Liver (tissue), 9 donors: Measurements from ENCODE around the gene FAM241A. TPM values are rescaled to one million over a fixed set of nuclear protein-coding genes. Genes with fewer than 3 reads are reported as not detected.

Source experiments
- DNase-seq: peaks from one replicate; pipeline ENCODE4 v3.0.0-alpha.2; 2017; ENCODE audit warnings: low spot score
- H3K27ac ChIP-seq, 2 donors: one replicate each; pipeline ENCODE4 v1.7.0; 2013; ENCODE audit warnings: inconsistent platforms in 2 of 2, low read length in 2 of 2, control low read depth in 1 of 2, low read depth in 1 of 2, mild to moderate bottlenecking in 1 of 2
- H3K27me3 ChIP-seq, 4 donors: one replicate each; pipeline versions ENCODE4 v1.6.1 to v1.7.0; 2013; ENCODE audit warnings: low read length in 3 of 4, inconsistent platforms in 1 of 4, mild to moderate bottlenecking in 1 of 4, moderate library complexity in 1 of 4; ENCODE audit not compliant: control insufficient read depth in 4 of 4, insufficient read depth in 4 of 4
- H3K36me3 ChIP-seq, 4 donors: one replicate each; pipeline versions ENCODE4 v1.6.1 to v1.7.0; 2013; ENCODE audit warnings: low read length in 3 of 4, mild to moderate bottlenecking in 3 of 4, low read depth in 1 of 4, moderate library complexity in 1 of 4; ENCODE audit not compliant: control insufficient read depth in 4 of 4, insufficient read depth in 3 of 4
- H3K4me1 ChIP-seq, 4 donors: one replicate each; pipeline versions ENCODE4 v1.6.1 to v1.7.0; 2013; ENCODE audit warnings: low read length in 3 of 4, mild to moderate bottlenecking in 3 of 4, moderate library complexity in 1 of 4; ENCODE audit not compliant: control insufficient read depth in 4 of 4, insufficient read depth in 4 of 4
- H3K4me3 ChIP-seq, 3 donors: one replicate each; pipeline versions ENCODE4 v1.6.1 to v1.7.0; 2013; ENCODE audit warnings: low read length in 3 of 3, control low read depth in 1 of 3, low read depth in 1 of 3, mild to moderate bottlenecking in 1 of 3
- H3K9ac ChIP-seq, 2 donors: one replicate each; pipeline ENCODE4 v1.7.0; 2013; ENCODE audit warnings: low read length in 2 of 2, mild to moderate bottlenecking in 2 of 2, moderate library complexity in 2 of 2, control low read depth in 1 of 2, low read depth in 1 of 2
- H3K9me3 ChIP-seq, 4 donors: one replicate each; pipeline versions ENCODE4 v1.6.1 to v1.7.0; 2013; ENCODE audit warnings: low read length in 3 of 4; ENCODE audit not compliant: control insufficient read depth in 4 of 4
- EGR1 ChIP-seq, 2 donors: IDR thresholded peaks; 2 replicates each; pipeline ENCODE4 v1.6.1; 2016 to 2018; ENCODE audit warnings: antibody characterized with exemption in 2 of 2, low read depth in 2 of 2
- FOXA1 ChIP-seq: IDR thresholded peaks from 2 replicates; pipeline ENCODE4 v1.6.1; 2016; ENCODE audit warnings: antibody characterized with exemption
- FOXA2 ChIP-seq: IDR thresholded peaks from 2 replicates; pipeline ENCODE4 v1.6.1; 2016; ENCODE audit warnings: antibody characterized with exemption
- GABPA ChIP-seq, 2 donors: IDR thresholded peaks in 1 of 2; conservative IDR thresholded peaks in 1 of 2; 2 replicates each; pipeline ENCODE4 v1.6.1; 2016; ENCODE audit warnings: antibody characterized with exemption in 2 of 2, mild to moderate bottlenecking in 1 of 2, moderate library complexity in 1 of 2
- HNF4A ChIP-seq, 2 donors: conservative IDR thresholded peaks; 2 replicates each; pipeline ENCODE4 v1.6.1; 2016; ENCODE audit warnings: antibody characterized with exemption in 2 of 2, mild to moderate bottlenecking in 2 of 2
- HNF4G ChIP-seq: IDR thresholded peaks from 2 replicates; pipeline ENCODE4 v1.6.1; 2016; ENCODE audit warnings: antibody characterized with exemption
- JUND ChIP-seq, 2 donors: IDR thresholded peaks; 2 replicates each; pipeline ENCODE4 v1.6.1; 2016; ENCODE audit warnings: antibody characterized with exemption in 2 of 2
- NR2F2 ChIP-seq: IDR thresholded peaks from 2 replicates; pipeline ENCODE4 v1.6.1; 2016; ENCODE audit warnings: antibody characterized with exemption
- RAD21 ChIP-seq, 2 donors: IDR thresholded peaks; 2 replicates each; pipeline ENCODE4 v1.6.1; 2016; ENCODE audit warnings: antibody characterized with exemption in 2 of 2, mild to moderate bottlenecking in 2 of 2
- RXRA ChIP-seq, 2 donors: IDR thresholded peaks; 2 replicates each; pipeline ENCODE4 v1.6.1; 2017 to 2018; ENCODE audit warnings: antibody characterized with exemption in 2 of 2, mild to moderate bottlenecking in 1 of 2
- TAF1 ChIP-seq: conservative IDR thresholded peaks from 2 replicates; pipeline ENCODE4 v1.6.1; 2016; ENCODE audit warnings: antibody characterized with exemption, mild to moderate bottlenecking
- WGBS: extraction: QIAGEN DNeasy Blood & Tissue Kit; methylation state at CpG from one replicate; pipeline ENCODE4 v1.1.7; 2013; 5-methylcytosine and 5-hydroxymethylcytosine counted together
- polyA plus RNA-seq, 2 donors: library from polyadenylated mRNA; stranded (reverse) in 1 of 2; unstranded in 1 of 2; fragments of 200-250 nt in 1 of 2; fragments of >200 nt in 1 of 2; fragmentation: Nextera tagmentation in 1 of 2; extraction: Ambion mirVana in 1 of 2; gene quantifications; one replicate each; pipeline versions ENCODE4 v1.2.1 to v1.2.3, GENCODE V29; 2013 to 2015
- total RNA-seq, 2 donors: library from RNA; depleted of rRNA; stranded (reverse); fragments of >200 nt; gene quantifications; one replicate each; pipeline ENCODE4 v1.2.3, GENCODE V29; 2014
- TF ChIP-seq, protein P1 (sequence below): IDR thresholded peaks from 2 replicates; pipeline ENCODE4 v1.6.1; 2016; ENCODE audit warnings: antibody characterized with exemption
- TF ChIP-seq, protein P2 (sequence below): fragments of 150-350 bp; IDR thresholded peaks from 2 replicates; pipeline ENCODE4 v1.5.1; 2017; ENCODE audit warnings: improper control_type of control experiment, low read depth, low read length; ENCODE audit not compliant: missing input control
- TF ChIP-seq, protein P3 (sequence below): IDR thresholded peaks from 2 replicates; pipeline ENCODE4 v1.6.1; 2016; ENCODE audit warnings: antibody characterized with exemption, mild to moderate bottlenecking
- TF ChIP-seq, protein P4 (sequence below): IDR thresholded peaks from 2 replicates; pipeline ENCODE4 v1.6.1; 2016; ENCODE audit warnings: antibody characterized with exemption
- donor health status: healthy.
- donor health status: healthy.
- donor health status: healthy.
- donor health status: healthy.
- donor health status: healthy.

Gene FAM241A
- total and polyA plus RNA-seq, 4 donors = 1.1 to 2.3 (median 1.7) TPM

DNA sequence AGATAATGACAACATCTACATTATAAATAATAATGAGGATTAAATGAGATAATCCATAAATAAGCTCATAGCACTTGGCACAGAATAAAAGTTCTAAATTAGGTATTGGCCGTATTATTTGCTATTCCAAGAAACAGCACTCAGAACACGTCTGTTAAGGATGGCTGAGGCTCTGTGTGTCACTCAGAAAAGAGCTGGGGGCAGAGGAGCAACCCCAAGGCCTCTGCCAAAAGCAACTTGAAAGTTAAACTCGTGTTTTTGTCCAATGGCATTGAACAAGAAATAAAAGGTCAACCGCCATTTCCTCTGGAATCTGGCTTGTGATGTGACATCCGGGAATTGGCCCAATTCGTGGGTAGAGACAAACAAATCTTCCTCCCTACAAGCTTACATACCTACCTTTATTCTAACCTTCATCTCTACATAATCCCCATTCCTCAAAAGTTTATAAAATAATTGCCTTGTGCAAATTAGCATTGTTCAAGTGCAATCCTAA lies 42.3 kb upstream of the FAM241A start:
- TF ChIP-seq FOXA1 (no peak), RXRA (IDR thresholded peaks at IDR 0.05) (no peak), JUND (IDR thresholded peaks at IDR 0.05) (no peak), GABPA (IDR thresholded peaks at IDR 0.05 in 1 of 2, conservative IDR thresholded peaks at IDR 0.05 in 1 of 2) (no peak), NR2F2 (peak; percentile 47)
- TF ChIP-seq, protein P1, sequence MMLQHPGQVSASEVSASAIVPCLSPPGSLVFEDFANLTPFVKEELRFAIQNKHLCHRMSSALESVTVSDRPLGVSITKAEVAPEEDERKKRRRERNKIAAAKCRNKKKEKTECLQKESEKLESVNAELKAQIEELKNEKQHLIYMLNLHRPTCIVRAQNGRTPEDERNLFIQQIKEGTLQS = no peak
- TF ChIP-seq, protein P2, sequence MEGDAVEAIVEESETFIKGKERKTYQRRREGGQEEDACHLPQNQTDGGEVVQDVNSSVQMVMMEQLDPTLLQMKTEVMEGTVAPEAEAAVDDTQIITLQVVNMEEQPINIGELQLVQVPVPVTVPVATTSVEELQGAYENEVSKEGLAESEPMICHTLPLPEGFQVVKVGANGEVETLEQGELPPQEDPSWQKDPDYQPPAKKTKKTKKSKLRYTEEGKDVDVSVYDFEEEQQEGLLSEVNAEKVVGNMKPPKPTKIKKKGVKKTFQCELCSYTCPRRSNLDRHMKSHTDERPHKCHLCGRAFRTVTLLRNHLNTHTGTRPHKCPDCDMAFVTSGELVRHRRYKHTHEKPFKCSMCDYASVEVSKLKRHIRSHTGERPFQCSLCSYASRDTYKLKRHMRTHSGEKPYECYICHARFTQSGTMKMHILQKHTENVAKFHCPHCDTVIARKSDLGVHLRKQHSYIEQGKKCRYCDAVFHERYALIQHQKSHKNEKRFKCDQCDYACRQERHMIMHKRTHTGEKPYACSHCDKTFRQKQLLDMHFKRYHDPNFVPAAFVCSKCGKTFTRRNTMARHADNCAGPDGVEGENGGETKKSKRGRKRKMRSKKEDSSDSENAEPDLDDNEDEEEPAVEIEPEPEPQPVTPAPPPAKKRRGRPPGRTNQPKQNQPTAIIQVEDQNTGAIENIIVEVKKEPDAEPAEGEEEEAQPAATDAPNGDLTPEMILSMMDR = no peak
- H3K4me3 ChIP-seq = no peak overlapping the region
- H3K4me1 ChIP-seq = peaks cover 0 to 11% (median 3%) of the 10 kb centered on the region in 4 donors
- H3K27me3 ChIP-seq = no peaks in the 10 kb centered on the region
- H3K27ac ChIP-seq = no peak overlapping the region
- H3K9me3 ChIP-seq = no peaks in the 10 kb centered on the region
- WGBS = 62% methylated on average over 6 of the region's 6 CpGs
- H3K9ac ChIP-seq = no peak overlapping the region
- H3K36me3 ChIP-seq = no peaks in the 10 kb centered on the region
- no peak for DNase-seq

DNA sequence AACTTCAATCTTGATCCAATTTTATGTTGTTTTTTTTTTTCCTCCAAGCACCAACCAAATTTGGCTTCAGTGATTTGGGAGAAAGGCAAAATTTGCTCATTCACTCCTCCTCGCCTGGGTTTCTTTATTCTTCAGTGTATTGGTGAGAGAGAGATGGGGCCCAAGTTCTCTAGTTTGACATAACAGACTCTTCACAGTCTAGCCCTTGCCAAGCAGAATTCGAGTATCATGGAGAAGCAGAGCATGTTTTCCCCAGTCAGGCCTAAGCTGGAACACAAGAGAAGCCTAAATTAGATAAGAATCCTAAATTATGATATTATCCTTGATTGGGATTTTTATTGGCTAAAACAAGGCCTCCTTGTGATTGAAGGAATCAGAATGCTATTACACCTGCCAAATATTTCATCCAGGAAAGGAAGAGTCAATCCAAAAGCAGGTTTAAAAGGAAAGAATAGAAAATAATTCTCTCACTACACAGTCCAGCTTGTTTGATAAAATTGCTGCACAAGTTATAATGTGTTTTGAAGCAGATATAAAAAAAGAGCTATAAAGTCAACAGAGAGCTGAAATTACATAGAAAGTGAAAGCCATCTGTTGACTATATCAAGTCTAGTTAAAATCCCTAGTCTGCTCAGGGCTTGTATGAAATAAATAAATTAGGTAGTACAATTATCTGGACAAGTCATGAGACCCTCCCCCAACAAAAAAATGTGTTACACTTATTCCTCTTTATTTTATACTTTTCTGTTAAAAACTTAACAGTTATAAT lies 39.9 kb upstream of the FAM241A start:
- Histone ChIP-seq H3K27me3 (no peaks in the 10 kb centered on the region), H3K4me1 (peaks cover 0 to 5% (median 3%) of the 10 kb centered on the region in 4 donors), H3K9ac (no peak overlapping the region), H3K9me3 (no peaks in the 10 kb centered on the region), H3K27ac (no peak overlapping the region), H3K4me3 (no peak overlapping the region), H3K36me3 (no peaks in the 10 kb centered on the region)
- 88% methylated on average over 2 of the region's 2 CpGs for WGBS
- TF ChIP-seq HNF4A (conservative IDR thresholded peaks at IDR 0.05) (no peak), GABPA (IDR thresholded peaks at IDR 0.05 in 1 of 2, conservative IDR thresholded peaks at IDR 0.05 in 1 of 2) (no peak), TAF1 (no peak), HNF4G (no peak), EGR1 (IDR thresholded peaks at IDR 0.05; ENCODE audit: low read depth in 2 of 2) (no peak), FOXA2 (no peak), NR2F2 (no peak), RAD21 (IDR thresholded peaks at IDR 0.05) (no peak)
- TF ChIP-seq, protein P3, sequence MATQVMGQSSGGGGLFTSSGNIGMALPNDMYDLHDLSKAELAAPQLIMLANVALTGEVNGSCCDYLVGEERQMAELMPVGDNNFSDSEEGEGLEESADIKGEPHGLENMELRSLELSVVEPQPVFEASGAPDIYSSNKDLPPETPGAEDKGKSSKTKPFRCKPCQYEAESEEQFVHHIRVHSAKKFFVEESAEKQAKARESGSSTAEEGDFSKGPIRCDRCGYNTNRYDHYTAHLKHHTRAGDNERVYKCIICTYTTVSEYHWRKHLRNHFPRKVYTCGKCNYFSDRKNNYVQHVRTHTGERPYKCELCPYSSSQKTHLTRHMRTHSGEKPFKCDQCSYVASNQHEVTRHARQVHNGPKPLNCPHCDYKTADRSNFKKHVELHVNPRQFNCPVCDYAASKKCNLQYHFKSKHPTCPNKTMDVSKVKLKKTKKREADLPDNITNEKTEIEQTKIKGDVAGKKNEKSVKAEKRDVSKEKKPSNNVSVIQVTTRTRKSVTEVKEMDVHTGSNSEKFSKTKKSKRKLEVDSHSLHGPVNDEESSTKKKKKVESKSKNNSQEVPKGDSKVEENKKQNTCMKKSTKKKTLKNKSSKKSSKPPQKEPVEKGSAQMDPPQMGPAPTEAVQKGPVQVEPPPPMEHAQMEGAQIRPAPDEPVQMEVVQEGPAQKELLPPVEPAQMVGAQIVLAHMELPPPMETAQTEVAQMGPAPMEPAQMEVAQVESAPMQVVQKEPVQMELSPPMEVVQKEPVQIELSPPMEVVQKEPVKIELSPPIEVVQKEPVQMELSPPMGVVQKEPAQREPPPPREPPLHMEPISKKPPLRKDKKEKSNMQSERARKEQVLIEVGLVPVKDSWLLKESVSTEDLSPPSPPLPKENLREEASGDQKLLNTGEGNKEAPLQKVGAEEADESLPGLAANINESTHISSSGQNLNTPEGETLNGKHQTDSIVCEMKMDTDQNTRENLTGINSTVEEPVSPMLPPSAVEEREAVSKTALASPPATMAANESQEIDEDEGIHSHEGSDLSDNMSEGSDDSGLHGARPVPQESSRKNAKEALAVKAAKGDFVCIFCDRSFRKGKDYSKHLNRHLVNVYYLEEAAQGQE = no peak
- TF ChIP-seq, protein P4, sequence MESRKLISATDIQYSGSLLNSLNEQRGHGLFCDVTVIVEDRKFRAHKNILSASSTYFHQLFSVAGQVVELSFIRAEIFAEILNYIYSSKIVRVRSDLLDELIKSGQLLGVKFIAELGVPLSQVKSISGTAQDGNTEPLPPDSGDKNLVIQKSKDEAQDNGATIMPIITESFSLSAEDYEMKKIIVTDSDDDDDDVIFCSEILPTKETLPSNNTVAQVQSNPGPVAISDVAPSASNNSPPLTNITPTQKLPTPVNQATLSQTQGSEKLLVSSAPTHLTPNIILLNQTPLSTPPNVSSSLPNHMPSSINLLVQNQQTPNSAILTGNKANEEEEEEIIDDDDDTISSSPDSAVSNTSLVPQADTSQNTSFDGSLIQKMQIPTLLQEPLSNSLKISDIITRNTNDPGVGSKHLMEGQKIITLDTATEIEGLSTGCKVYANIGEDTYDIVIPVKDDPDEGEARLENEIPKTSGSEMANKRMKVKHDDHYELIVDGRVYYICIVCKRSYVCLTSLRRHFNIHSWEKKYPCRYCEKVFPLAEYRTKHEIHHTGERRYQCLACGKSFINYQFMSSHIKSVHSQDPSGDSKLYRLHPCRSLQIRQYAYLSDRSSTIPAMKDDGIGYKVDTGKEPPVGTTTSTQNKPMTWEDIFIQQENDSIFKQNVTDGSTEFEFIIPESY = no peak
- DNase-seq = no peak
